Measurements from ENCODE around the gene CSRP2.

DNA sequence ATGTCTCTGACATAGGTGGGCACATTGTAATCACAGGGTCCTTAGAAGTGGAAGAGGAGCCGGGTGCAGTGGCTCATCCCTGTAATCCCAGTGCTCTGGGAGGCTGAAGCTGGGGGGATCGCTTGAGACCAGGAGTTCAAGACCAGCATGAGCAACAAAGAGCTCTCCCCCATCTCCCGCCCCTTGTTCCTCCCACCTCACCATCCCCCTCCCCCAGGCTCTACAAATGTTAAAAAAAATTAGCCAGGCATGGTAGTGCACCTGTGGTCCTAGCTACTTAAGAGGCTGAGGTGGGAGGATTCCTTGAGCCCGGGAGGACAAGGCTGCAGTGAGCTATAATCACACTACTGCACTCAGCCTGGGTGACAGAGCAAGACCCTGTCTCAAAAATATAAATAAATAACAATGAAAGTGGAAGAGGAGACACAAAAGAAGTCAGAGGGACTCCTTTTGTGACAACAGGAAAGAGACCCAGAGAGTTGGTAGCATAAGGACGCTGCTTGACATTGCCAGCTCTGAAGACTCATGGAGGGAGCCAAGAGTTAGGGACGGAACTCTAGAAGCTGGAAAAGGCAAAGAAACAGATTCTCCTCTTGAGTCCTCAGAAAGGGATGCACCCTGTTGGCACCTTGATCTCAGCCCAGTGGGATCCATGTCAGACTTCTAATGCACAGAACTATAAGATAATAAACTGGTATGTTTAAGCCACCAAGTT is 29.6 kb upstream of the CSRP2 start:
- TF ChIP-seq EZH2phosphoT487 (IDR thresholded peaks at IDR 0.05; ENCODE audit: borderline replicate concordance, low read length) = no peak
- TF ChIP-seq, protein P1, sequence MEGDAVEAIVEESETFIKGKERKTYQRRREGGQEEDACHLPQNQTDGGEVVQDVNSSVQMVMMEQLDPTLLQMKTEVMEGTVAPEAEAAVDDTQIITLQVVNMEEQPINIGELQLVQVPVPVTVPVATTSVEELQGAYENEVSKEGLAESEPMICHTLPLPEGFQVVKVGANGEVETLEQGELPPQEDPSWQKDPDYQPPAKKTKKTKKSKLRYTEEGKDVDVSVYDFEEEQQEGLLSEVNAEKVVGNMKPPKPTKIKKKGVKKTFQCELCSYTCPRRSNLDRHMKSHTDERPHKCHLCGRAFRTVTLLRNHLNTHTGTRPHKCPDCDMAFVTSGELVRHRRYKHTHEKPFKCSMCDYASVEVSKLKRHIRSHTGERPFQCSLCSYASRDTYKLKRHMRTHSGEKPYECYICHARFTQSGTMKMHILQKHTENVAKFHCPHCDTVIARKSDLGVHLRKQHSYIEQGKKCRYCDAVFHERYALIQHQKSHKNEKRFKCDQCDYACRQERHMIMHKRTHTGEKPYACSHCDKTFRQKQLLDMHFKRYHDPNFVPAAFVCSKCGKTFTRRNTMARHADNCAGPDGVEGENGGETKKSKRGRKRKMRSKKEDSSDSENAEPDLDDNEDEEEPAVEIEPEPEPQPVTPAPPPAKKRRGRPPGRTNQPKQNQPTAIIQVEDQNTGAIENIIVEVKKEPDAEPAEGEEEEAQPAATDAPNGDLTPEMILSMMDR (IDR thresholded peaks at IDR 0.05; ENCODE audit: low read depth, low read length, poor library complexity, severe bottlenecking) = no peak
